Measurements from ENCODE around the gene DTNB.
A peak's percentile ranks its signal among the peaks of the same experiment; 100 is the strongest.

The DTNB gene

GRCh38 chr2:25371253-25372241, 301.8 kb downstream of the DTNB start:
- no peak for DNase-seq (ENCODE audit: low read depth)

GRCh38 chr2:25369876-25370275, 303.5 kb downstream of the DTNB start:
- DNase-seq (ENCODE audit: low read depth): no peak

GRCh38 chr2:25369439-25369838, 303.9 kb downstream of the DTNB start:
- DNase-seq (ENCODE audit: low read depth): no peak

- peak; percentile 47 for DNase-seq (ENCODE audit: low read depth)
These were observed 304.7 kb downstream of the DTNB start for GRCh38 chr2:25368660-25369059.

- no peak for DNase-seq (ENCODE audit: low read depth)
These were observed 306.1 kb downstream of the DTNB start for GRCh38 chr2:25367296-25367695.

GRCh38 chr2:25366629-25367028, 306.7 kb downstream of the DTNB start:
- DNase-seq (ENCODE audit: low read depth): no peak

- DNase-seq (ENCODE audit: low read depth): no peak
These were observed 308.1 kb downstream of the DTNB start for GRCh38 chr2:25365241-25365640.

- DNase-seq (ENCODE audit: low read depth): no peak
These were observed 309.6 kb downstream of the DTNB start for GRCh38 chr2:25363733-25364132.

- no peak for DNase-seq (ENCODE audit: low read depth)
These were observed 310.8 kb downstream of the DTNB start for GRCh38 chr2:25362434-25363145.

- DNase-seq (ENCODE audit: low read depth): peak; percentile 88
These were observed 311.3 kb downstream of the DTNB start for GRCh38 chr2:25362049-25362433.

GRCh38 chr2:25361261-25362048, 311.9 kb downstream of the DTNB start:
- DNase-seq (ENCODE audit: low read depth): no peak

- DNase-seq (ENCODE audit: low read depth): no peak
These were observed 314.5 kb downstream of the DTNB start for GRCh38 chr2:25358836-25359235.

- no peak for DNase-seq (ENCODE audit: low read depth)
These were observed 315.0 kb downstream of the DTNB start for GRCh38 chr2:25358249-25358815.

- no peak for DNase-seq (ENCODE audit: low read depth)
These were observed 317.3 kb downstream of the DTNB start for GRCh38 chr2:25356088-25356487.

- no peak for DNase-seq (ENCODE audit: low read depth)
These were observed 318.1 kb downstream of the DTNB start for GRCh38 chr2:25355270-25355669.

GRCh38 chr2:25354116-25354515, 319.3 kb downstream of the DTNB start:
- DNase-seq (ENCODE audit: low read depth): no peak

- peak; percentile 70 for DNase-seq (ENCODE audit: low read depth)
These were observed 324.0 kb downstream of the DTNB start for GRCh38 chr2:25349397-25349796.

- peak; percentile 10 for DNase-seq (ENCODE audit: low read depth)
These were observed 325.5 kb downstream of the DTNB start for GRCh38 chr2:25347846-25348245.

GRCh38 chr2:25347205-25347815, 326.1 kb downstream of the DTNB start:
- DNase-seq (ENCODE audit: low read depth): no peak

- DNase-seq (ENCODE audit: low read depth): no peak
These were observed 330.1 kb downstream of the DTNB start for GRCh38 chr2:25343187-25343825.
